Measurements from ENCODE around the gene PRR5.

Gene PRR5

DNA sequence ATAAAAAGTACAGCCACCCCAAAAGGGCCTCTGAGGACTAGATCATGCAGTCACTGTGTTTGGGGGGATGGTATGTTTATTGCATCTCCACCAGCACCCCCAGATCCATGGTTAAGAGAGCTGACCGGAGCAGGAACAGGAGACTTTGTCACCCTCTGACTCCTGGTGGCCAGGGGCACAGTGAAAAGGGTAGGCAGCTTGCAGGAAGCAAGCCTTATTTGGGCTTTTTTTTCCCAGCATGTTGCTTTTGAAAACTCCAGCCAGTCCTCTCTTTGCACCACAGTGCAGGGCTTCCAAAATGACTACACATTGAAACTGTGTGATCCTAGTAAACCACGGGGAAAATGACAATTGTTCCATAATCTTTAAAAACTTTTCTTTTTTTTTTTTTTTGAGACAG, 20.6 kb downstream of the PRR5 start:
- TF ChIP-seq POLR2A (IDR thresholded peaks at IDR 0.05; ENCODE audit: low read depth, low read length) (no peak), SPI1 (IDR thresholded peaks at IDR 0.05; ENCODE audit: low read depth, low read length) (no peak), PAX5 (IDR thresholded peaks at IDR 0.05; ENCODE audit: insufficient read depth, low read length, severe bottlenecking) (no peak), POLR2AphosphoS5 (IDR thresholded peaks at IDR 0.05; ENCODE audit: low read depth, low read length) (no peak), TAF1 (IDR thresholded peaks at IDR 0.05; ENCODE audit: low read depth, low read length) (no peak)
- no peak for DNase-seq (ENCODE audit: insufficient read length, low spot score)
- FAIRE-seq = no peak

DNA sequence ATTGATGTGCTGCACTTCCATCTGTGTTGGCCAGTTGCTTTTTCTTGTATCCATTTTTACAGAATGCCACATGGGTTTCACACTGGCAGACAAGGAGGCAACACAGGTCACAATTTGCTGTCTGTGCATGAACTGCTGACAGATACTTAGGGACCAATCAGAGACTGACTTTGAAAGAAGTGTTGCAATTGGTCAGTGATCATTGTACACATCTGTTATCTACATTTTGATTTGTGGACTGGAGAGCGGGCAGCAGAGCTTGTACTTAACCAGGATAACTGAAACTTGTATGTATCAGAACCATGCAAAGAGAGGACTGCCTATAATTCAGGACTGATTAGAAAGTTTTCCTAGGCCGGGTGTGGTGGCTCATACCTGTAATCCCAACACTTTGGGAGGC, 21.8 kb downstream of the PRR5 start:
- TF ChIP-seq POU2F2 (IDR thresholded peaks at IDR 0.05; ENCODE audit: low read depth, low read length) (no peak), POLR2A (IDR thresholded peaks at IDR 0.05; ENCODE audit: low read depth, low read length) (no peak), POLR2AphosphoS5 (IDR thresholded peaks at IDR 0.05; ENCODE audit: low read depth, low read length) (no peak), SPI1 (IDR thresholded peaks at IDR 0.05; ENCODE audit: low read depth, low read length) (no peak)
- DNase-seq (ENCODE audit: insufficient read length, low spot score) = no peak
- no peak for FAIRE-seq

DNA sequence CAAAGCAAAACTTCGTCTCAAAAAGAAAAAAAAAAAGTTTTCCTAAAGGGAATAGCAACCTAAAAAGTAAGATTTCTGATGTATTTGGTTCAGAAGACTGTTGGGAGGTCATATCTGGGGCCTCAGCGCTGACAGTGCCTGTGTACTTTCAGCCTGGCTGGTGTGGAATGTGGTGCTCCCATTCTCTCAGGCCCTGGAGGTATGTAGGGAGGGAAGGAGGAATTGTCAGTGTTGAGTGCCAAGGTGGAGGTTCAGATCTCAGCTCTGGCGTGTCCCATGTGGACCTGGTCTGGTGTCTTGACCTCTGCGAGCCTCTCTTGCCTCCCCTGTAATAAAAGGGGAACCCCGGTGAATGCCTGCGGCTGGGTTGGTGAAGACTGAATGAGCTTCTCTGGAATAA, 22.4 kb downstream of the PRR5 start:
- TF ChIP-seq POLR2AphosphoS5 (IDR thresholded peaks at IDR 0.05; ENCODE audit: low read depth, low read length) (no peak), POLR2A (IDR thresholded peaks at IDR 0.05; ENCODE audit: low read depth, low read length) (no peak), SPI1 (IDR thresholded peaks at IDR 0.05; ENCODE audit: low read depth, low read length) (no peak), POU2F2 (IDR thresholded peaks at IDR 0.05; ENCODE audit: low read depth, low read length) (no peak), PAX5 (IDR thresholded peaks at IDR 0.05; ENCODE audit: insufficient read depth, low read length, severe bottlenecking) (no peak), TAF1 (IDR thresholded peaks at IDR 0.05; ENCODE audit: low read depth, low read length) (no peak)
- no peak for FAIRE-seq
- DNase-seq (ENCODE audit: insufficient read length, low spot score) = no peak

DNA sequence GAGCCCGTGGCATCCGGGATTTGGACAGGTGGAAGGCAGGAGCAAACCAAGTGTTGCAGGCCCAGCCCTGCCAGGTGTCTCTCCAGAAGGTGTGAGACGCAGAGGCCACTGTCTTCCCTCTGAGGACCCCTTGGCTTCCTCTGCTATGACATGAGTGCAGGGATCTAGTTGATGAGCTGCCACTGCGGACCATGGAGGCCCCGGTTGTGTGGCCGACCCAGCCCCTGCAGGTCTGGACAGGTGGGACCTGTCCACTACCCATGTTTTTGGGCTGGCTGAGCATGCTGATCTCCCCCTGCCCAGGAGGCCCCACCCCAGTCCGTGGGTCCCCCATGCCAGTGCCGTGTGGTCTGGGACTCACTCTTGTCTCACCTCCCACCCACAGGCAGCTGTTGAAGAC, 22.9 kb downstream of the PRR5 start:
- DNase-seq (ENCODE audit: insufficient read length, low spot score) = no peak
- TF ChIP-seq POU2F2 (IDR thresholded peaks at IDR 0.05; ENCODE audit: low read depth, low read length) (no peak), SPI1 (IDR thresholded peaks at IDR 0.05; ENCODE audit: low read depth, low read length) (no peak), PAX5 (IDR thresholded peaks at IDR 0.05; ENCODE audit: insufficient read depth, low read length, severe bottlenecking) (no peak), TAF1 (IDR thresholded peaks at IDR 0.05; ENCODE audit: low read depth, low read length) (no peak), POLR2A (IDR thresholded peaks at IDR 0.05; ENCODE audit: low read depth, low read length) (no peak), POLR2AphosphoS5 (IDR thresholded peaks at IDR 0.05; ENCODE audit: low read depth, low read length) (no peak)
- no peak for FAIRE-seq

GRCh38 chr22:44726439-44726838, 24.4 kb downstream of the PRR5 start:
- FAIRE-seq (no peak), DNase-seq (ENCODE audit: insufficient read length, low spot score) (no peak)
- TF ChIP-seq PAX5 (IDR thresholded peaks at IDR 0.05; ENCODE audit: insufficient read depth, low read length, severe bottlenecking) (no peak), TAF1 (IDR thresholded peaks at IDR 0.05; ENCODE audit: low read depth, low read length) (no peak), POLR2AphosphoS5 (IDR thresholded peaks at IDR 0.05; ENCODE audit: low read depth, low read length) (no peak), POU2F2 (IDR thresholded peaks at IDR 0.05; ENCODE audit: low read depth, low read length) (no peak), SPI1 (IDR thresholded peaks at IDR 0.05; ENCODE audit: low read depth, low read length) (no peak), POLR2A (IDR thresholded peaks at IDR 0.05; ENCODE audit: low read depth, low read length) (no peak)

GRCh38 chr22:44727148-44727547, 25.1 kb downstream of the PRR5 start:
- TF ChIP-seq TAF1 (IDR thresholded peaks at IDR 0.05; ENCODE audit: low read depth, low read length) (no peak), POLR2A (IDR thresholded peaks at IDR 0.05; ENCODE audit: low read depth, low read length) (no peak)
- FAIRE-seq (no peak), DNase-seq (ENCODE audit: insufficient read length, low spot score) (no peak)

GRCh38 chr22:44727709-44728108, 25.7 kb downstream of the PRR5 start:
- no peak for DNase-seq (ENCODE audit: insufficient read length, low spot score)
- TF ChIP-seq PAX5 (IDR thresholded peaks at IDR 0.05; ENCODE audit: insufficient read depth, low read length, severe bottlenecking) (no peak), SPI1 (IDR thresholded peaks at IDR 0.05; ENCODE audit: low read depth, low read length) (no peak), POLR2AphosphoS5 (IDR thresholded peaks at IDR 0.05; ENCODE audit: low read depth, low read length) (no peak), POLR2A (IDR thresholded peaks at IDR 0.05; ENCODE audit: low read depth, low read length) (no peak), POU2F2 (IDR thresholded peaks at IDR 0.05; ENCODE audit: low read depth, low read length) (no peak), TAF1 (IDR thresholded peaks at IDR 0.05; ENCODE audit: low read depth, low read length) (no peak)
- FAIRE-seq = no peak

DNA sequence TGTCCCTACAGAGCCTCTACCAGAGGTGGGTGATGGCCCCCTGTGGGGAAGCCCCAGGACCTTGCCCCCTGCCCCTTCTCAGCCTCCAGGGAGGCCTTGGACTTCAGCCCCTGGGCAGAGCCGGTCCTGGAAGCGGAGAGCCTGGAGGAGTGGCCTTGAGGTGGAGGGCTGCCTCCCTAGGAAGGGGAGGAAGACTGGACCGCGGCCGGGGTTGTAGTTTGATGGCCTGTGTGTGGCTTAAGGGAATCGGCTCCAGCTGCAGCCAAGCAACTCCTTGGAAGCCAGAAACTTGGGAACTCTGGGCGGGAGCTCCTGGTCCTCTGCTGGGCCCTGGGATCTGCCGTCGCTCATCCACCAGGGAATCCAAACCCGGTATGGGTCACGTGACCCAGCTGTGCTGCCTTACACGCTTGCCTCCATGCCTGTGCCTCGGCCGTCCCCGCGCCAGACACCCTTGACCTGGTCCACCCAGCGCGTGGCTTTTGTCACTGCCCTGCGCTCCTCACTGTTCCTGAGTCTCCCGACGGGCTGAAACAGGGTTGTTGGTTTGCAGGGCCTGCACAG, 26.8 kb downstream of the PRR5 start:
- TF ChIP-seq POU2F2 (IDR thresholded peaks at IDR 0.05; ENCODE audit: low read depth, low read length) (no peak), PAX5 (IDR thresholded peaks at IDR 0.05; ENCODE audit: insufficient read depth, low read length, severe bottlenecking) (no peak), POLR2AphosphoS5 (IDR thresholded peaks at IDR 0.05; ENCODE audit: low read depth, low read length) (no peak), POLR2A (IDR thresholded peaks at IDR 0.05; ENCODE audit: low read depth, low read length) (no peak), SPI1 (IDR thresholded peaks at IDR 0.05; ENCODE audit: low read depth, low read length) (no peak), TAF1 (IDR thresholded peaks at IDR 0.05; ENCODE audit: low read depth, low read length) (no peak)
- no peak for FAIRE-seq
- DNase-seq (ENCODE audit: insufficient read length, low spot score) = no peak

GRCh38 chr22:44729391-44730021, 27.5 kb downstream of the PRR5 start:
- DNase-seq (ENCODE audit: insufficient read length, low spot score) = no peak
- no peak for FAIRE-seq
- no peak for TF ChIP-seq POU2F2 (IDR thresholded peaks at IDR 0.05; ENCODE audit: low read depth, low read length)
- TF ChIP-seq POLR2AphosphoS5 (IDR thresholded peaks at IDR 0.05; ENCODE audit: low read depth, low read length) = no peak
- TF ChIP-seq PAX5 (IDR thresholded peaks at IDR 0.05; ENCODE audit: insufficient read depth, low read length, severe bottlenecking) = no peak
- TF ChIP-seq POLR2A (IDR thresholded peaks at IDR 0.05; ENCODE audit: low read depth, low read length) = no peak
- no peak for TF ChIP-seq TAF1 (IDR thresholded peaks at IDR 0.05; ENCODE audit: low read depth, low read length)
- no peak for TF ChIP-seq SPI1 (IDR thresholded peaks at IDR 0.05; ENCODE audit: low read depth, low read length)

DNA sequence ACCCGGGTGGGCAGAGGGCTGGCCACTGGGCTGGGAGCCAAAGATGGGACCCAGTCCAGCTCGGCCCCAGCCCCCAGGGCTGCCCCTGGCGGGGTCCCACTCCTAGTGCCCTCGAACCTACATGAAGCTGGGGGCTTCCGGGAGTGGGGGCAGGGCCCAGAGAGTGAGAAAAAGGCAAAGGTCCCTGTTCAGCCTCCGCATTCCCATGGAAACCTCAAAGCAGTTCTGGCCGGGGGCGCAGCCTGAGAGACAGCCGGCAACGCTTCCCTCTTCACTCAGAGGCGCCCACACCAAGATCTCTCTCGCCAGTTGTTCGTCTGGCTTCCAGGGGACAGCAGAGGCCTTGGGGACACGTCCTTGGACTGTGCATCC, 28.0 kb downstream of the PRR5 start:
- TF ChIP-seq TAF1 (IDR thresholded peaks at IDR 0.05; ENCODE audit: low read depth, low read length) (no peak), POLR2AphosphoS5 (IDR thresholded peaks at IDR 0.05; ENCODE audit: low read depth, low read length) (no peak), POU2F2 (IDR thresholded peaks at IDR 0.05; ENCODE audit: low read depth, low read length) (no peak), SPI1 (IDR thresholded peaks at IDR 0.05; ENCODE audit: low read depth, low read length) (no peak), POLR2A (IDR thresholded peaks at IDR 0.05; ENCODE audit: low read depth, low read length) (no peak), PAX5 (IDR thresholded peaks at IDR 0.05; ENCODE audit: insufficient read depth, low read length, severe bottlenecking) (no peak)
- DNase-seq (ENCODE audit: insufficient read length, low spot score) (no peak), FAIRE-seq (no peak)

Data from GM12891 (cell line).